MCF 10A (cell line): ENCODE data around the gene FLYWCH1. TPM values are rescaled to one million over a fixed set of nuclear protein-coding genes. Genes with fewer than 3 reads are reported as not detected.

ENCODE experiments used
- BruUV-seq: library from RNA; stranded (reverse); fragments of 400-500 nt; replicated peaks from 2 replicates; lab custom pipeline; 2021; lab: Mats Ljungman, UMichigan
- CTCF ChIA-PET: fragments of 300-600 bp; sonication (Branson Sonifier 250); formaldehyde crosslinking; extraction: SDS; loops from one replicate; lab custom pipeline; 2021; ENCODE audit warnings: antibody characterized with exemption, inconsistent platforms; lab: Yijun Ruan, JAX
- POLR2A ChIA-PET: fragments of 300-600, 350-650 bp; sonication (Branson Sonifier 250); formaldehyde crosslinking; extraction: SDS; loops from one replicate; lab custom pipeline; 2020; ENCODE audit warnings: antibody characterized with exemption, inconsistent platforms; lab: Yijun Ruan, JAX
- DNase-seq: peaks from one replicate; pipeline ENCODE4 v3.0.0-alpha.2; 2018; ENCODE audit not compliant: unreplicated experiment
- H3K27ac Mint-ChIP-seq: one replicate; pipeline ENCODE4 v1.8.0; 2022; ENCODE audit warnings: mild to moderate bottlenecking, low read depth, mixed read lengths; ENCODE audit not compliant: unreplicated experiment
- H3K27me3 Mint-ChIP-seq: one replicate; pipeline ENCODE4 v1.8.0; 2022; ENCODE audit warnings: mixed read lengths; ENCODE audit not compliant: insufficient read depth, unreplicated experiment
- H3K36me3 Mint-ChIP-seq: one replicate; pipeline ENCODE4 v1.8.0; 2022; ENCODE audit warnings: mild to moderate bottlenecking, moderate library complexity, mixed read lengths; ENCODE audit not compliant: insufficient read depth, unreplicated experiment
- H3K4me1 Mint-ChIP-seq: one replicate; pipeline ENCODE4 v1.8.0; 2022; ENCODE audit warnings: mixed read lengths; ENCODE audit not compliant: insufficient read depth, unreplicated experiment
- H3K4me3 Mint-ChIP-seq: one replicate; pipeline ENCODE4 v1.8.0; 2022; ENCODE audit warnings: mild to moderate bottlenecking, moderate library complexity, mixed read lengths; ENCODE audit not compliant: unreplicated experiment
- H3K9me3 Mint-ChIP-seq: one replicate; pipeline ENCODE4 v1.8.0; 2022; ENCODE audit warnings: mixed read lengths; ENCODE audit not compliant: unreplicated experiment
- CTCF ChIP-seq: fragments of 200-600 bp; IDR thresholded peaks from one replicate; pipeline ENCODE4 v1.8.0; 2022; ENCODE audit warnings: antibody characterized with exemption, mild to moderate bottlenecking; ENCODE audit not compliant: unreplicated experiment
- intact Hi-C: fragments of 100-400 bp; cut with micrococcal nuclease; formaldehyde crosslinking; loops from 2 replicates; pipeline ENCODE4 v1.14.1; 2022
- total RNA-seq: library from RNA; stranded (reverse); gene quantifications from 2 replicates; pipeline ENCODE4 v1.2.3, GENCODE V29; 2022

The FLYWCH1 gene
- total RNA-seq, 1 experiment from 2014 or later: 76.3 TPM

GRCh38 chr16:2990891-2991290 is 79.2 kb downstream of the FLYWCH1 start:
- Mint-ChIP-seq H3K9me3 (no peaks in the 10 kb centered on the region), H3K36me3 (no peaks in the 10 kb centered on the region), H3K27ac (no peak overlapping the region), H3K27me3 (no peaks in the 10 kb centered on the region), H3K4me1 (peaks cover 6% of the 10 kb centered on the region), H3K4me3 (no peak overlapping the region)
- no TSS peak for BruUV-seq
- no peak for TF ChIP-seq CTCF
- CTCF ChIA-PET: interaction anchor here (0.7 to 0.9 kb wide), 2 partner anchors 13 to 58 kb away, joined by 3 to 7 read pairs; no protein-coding TSS in a partner anchor
- POLR2A ChIA-PET: interaction anchor here (1.2 to 2.4 kb wide), 3 partner anchors 13 to 30 kb away, joined by 4 to 12 read pairs (median 5); partner anchors contain the start of gene TNFRSF12A
- intact Hi-C loops: no loop called here
- DNase-seq: peak; percentile 56

GRCh38 chr16:2991566-2992261 is 80.0 kb downstream of the FLYWCH1 start:
- H3K36me3 Mint-ChIP-seq: no peaks in the 10 kb centered on the region
- H3K27ac Mint-ChIP-seq: no peak overlapping the region
- ChIA-PET CTCF (interaction anchor here (0.6 to 0.7 kb wide), 3 partner anchors 40 to 1236 kb away, joined by 3 to 6 read pairs (median 6); no protein-coding TSS in a partner anchor), POLR2A (interaction anchor here (1.2 to 2.4 kb wide), 3 partner anchors 12 to 29 kb away, joined by 4 to 12 read pairs (median 5); partner anchors contain the start of gene TNFRSF12A)
- peak; percentile 6 for DNase-seq
- H3K4me1 Mint-ChIP-seq: peaks cover 6% of the 10 kb centered on the region
- H3K27me3 Mint-ChIP-seq: no peaks in the 10 kb centered on the region
- no peak overlapping the region for H3K4me3 Mint-ChIP-seq
- no TSS peak for BruUV-seq
- H3K9me3 Mint-ChIP-seq: no peaks in the 10 kb centered on the region
- no peak for TF ChIP-seq CTCF
- intact Hi-C loops: no loop called here

DNA sequence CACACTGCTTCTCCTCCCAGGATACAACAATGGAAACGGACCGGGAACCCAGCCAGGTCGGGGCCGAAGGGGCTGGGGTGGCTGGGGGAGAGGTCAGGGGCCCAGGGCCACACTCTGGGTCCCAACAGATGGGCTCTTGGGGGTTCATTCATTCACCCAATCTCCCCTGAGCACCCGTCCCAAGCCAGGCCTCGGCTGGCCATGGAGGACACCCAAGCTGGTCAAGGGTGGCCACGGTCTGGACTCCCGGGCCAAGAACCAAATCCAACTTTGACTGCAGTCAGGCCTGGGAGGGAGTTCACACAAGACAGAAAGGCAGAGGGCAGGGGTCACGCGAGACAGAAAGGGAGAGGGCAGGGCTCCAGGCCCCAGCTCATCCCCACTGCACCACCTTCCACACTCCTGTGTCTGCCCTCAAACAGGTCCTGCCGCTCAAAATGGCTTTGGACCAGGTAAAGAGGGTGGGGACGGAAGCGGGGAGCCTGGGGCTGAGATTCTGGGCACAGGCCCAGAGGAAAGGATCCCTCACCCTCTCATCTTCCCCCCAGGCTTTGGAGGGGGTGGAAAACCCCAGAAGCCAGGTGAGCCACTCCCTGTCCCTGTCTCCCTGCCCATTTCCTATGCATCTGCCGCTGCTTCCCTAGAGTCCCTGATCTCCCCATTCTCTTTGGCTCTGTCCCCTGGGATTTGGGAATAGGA is 80.8 kb downstream of the FLYWCH1 start:
- H3K27me3 Mint-ChIP-seq: no peaks in the 10 kb centered on the region
- POLR2A ChIA-PET: interaction anchor here (1.5 to 2.4 kb wide), 2 partner anchors 11 to 28 kb away, joined by 4 to 12 read pairs; partner anchors contain the start of gene TNFRSF12A
- no peak overlapping the region for H3K4me3 Mint-ChIP-seq
- BruUV-seq: no TSS peak
- peaks cover 6% of the 10 kb centered on the region for H3K4me1 Mint-ChIP-seq
- intact Hi-C loops: no loop called here
- H3K27ac Mint-ChIP-seq: no peak overlapping the region
- no peaks in the 10 kb centered on the region for H3K9me3 Mint-ChIP-seq
- no peaks in the 10 kb centered on the region for H3K36me3 Mint-ChIP-seq
- DNase-seq: peak; percentile 83
- no peak for TF ChIP-seq CTCF
- CTCF ChIA-PET: interaction anchor here (0.6 to 0.7 kb wide), 3 partner anchors 11 to 1236 kb away, joined by 5 to 6 read pairs (median 6); no protein-coding TSS in a partner anchor

DNA sequence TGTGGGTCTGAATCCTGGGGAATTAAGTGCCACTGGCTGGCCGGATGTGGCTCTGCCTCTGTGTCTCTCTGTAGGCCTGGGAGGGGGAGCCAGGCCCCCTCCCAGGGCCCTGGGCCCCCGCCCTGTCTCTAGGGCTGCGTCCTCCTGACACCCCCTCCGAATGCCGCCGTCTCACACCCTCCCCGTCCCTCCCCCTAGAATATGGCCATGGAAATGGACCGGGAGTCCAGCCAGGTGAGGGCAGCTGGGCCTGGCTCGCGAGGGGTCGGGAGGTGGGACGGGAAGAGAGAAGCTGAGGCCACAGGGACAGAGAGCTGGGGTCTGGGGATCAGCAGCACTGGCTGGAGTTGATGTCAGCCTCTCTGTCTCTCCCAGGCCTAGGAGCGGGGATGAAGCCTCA is 84.6 kb downstream of the FLYWCH1 start:
- no peak for TF ChIP-seq CTCF
- ChIA-PET POLR2A (interaction anchor here (1.4 kb wide), 1 partner anchor 24 kb away, joined by 4 read pairs; the partner anchor contains the start of gene TNFRSF12A), CTCF (interaction anchor here (0.7 to 1.5 kb wide), 4 partner anchors 11 to 60 kb away, joined by 3 to 5 read pairs (median 3); no protein-coding TSS in a partner anchor)
- H3K36me3 Mint-ChIP-seq: no peaks in the 10 kb centered on the region
- DNase-seq: no peak
- H3K27ac Mint-ChIP-seq: no peak overlapping the region
- H3K9me3 Mint-ChIP-seq: no peaks in the 10 kb centered on the region
- no TSS peak for BruUV-seq
- no peaks in the 10 kb centered on the region for H3K27me3 Mint-ChIP-seq
- peaks cover 6% of the 10 kb centered on the region for H3K4me1 Mint-ChIP-seq
- H3K4me3 Mint-ChIP-seq: no peak overlapping the region
- intact Hi-C loops: no loop called here
